ENCODE data around the gene BICD2. TPM values are rescaled to one million over a fixed set of nuclear protein-coding genes. Genes with fewer than 3 reads are reported as not detected.

BICD2 gene
- total RNA-seq, 1 donor from 2014 or later, result 48.2 TPM

DNA sequence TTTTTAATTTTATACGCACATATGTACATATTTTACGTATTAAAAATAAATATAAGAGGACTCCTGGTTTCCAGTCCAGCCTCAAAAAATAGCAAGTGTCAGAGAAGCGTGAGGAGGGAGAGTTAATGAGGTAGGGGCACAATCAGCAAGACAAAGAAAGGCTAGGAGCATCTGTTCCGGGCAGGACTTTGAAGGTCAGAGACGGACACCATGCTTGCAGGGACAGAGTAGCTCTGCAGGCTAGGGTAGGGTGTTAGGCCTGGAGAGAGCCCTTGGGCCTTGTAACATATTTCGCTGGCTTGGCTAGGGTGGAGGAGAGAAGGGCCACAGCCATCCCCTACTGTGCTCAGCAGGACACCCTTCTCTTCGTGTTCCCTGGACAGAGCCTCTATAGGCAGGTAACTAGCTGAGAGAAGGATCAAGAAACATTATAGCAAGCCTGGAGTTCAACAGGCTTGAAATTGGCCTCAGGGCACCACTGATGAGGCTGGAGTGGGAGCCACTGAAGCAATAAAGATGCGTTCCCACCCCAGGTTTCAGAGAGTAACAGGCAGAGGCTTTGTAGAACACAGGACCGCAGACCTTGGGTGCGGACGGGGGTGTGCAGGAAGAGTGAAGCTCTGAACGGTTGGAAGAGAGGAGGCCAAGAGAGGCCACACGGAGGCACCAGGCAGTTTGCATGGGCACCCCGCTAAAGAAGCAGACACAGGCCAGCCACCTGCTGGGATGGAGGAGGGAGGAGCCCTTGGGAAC lies 85.0 kb downstream of the BICD2 start:
- Mint-ChIP-seq H3K27ac (ENCODE audit: unreplicated experiment) (peak overlapping the region; percentile 26), H3K4me3 (ENCODE audit: unreplicated experiment) (peak overlapping the region; percentile 23), H3K9me3 (ENCODE audit: unreplicated experiment) (no peaks in the 10 kb centered on the region), H3K27me3 (ENCODE audit: low read depth, unreplicated experiment) (no peaks in the 10 kb centered on the region), H3K36me3 (ENCODE audit: low read depth, unreplicated experiment) (no peaks in the 10 kb centered on the region), H3K4me1 (ENCODE audit: low read depth, unreplicated experiment) (no peaks in the 10 kb centered on the region)
- Histone ChIP-seq H4K20me1 (ENCODE audit: insufficient read depth, low read length) (no peaks in the 10 kb centered on the region), H3K9me3 (ENCODE audit: insufficient read depth, low read depth, low read length) (no peaks in the 10 kb centered on the region), H3K27ac (ENCODE audit: low read depth, low read length) (no peak overlapping the region), H3K4me3 (ENCODE audit: insufficient read depth, low read depth, low read length) (no peak overlapping the region), H3K4me2 (ENCODE audit: low read length) (no peak overlapping the region), H3K36me3 (ENCODE audit: insufficient read depth, low read length) (no peaks in the 10 kb centered on the region), H3K9ac (ENCODE audit: low read length) (no peak overlapping the region), H3K27me3 (ENCODE audit: insufficient read depth, low read length) (no peaks in the 10 kb centered on the region), H2AFZ (ENCODE audit: low read depth, low read length) (no peak overlapping the region), H3K4me1 (ENCODE audit: insufficient read depth, low read length) (no peaks in the 10 kb centered on the region), H3K79me2 (ENCODE audit: insufficient read depth, low read length) (no peaks in the 10 kb centered on the region)
- no peak for DNase-seq (ENCODE audit: low read depth)
- TF ChIP-seq EZH2 (IDR thresholded peaks at IDR 0.05; ENCODE audit: insufficient read depth, low read length), result no peak
- no peak for TF ChIP-seq CTCF (IDR thresholded peaks at IDR 0.05; ENCODE audit: insufficient read depth, low read depth, low read length)
- no peak for FAIRE-seq

- FAIRE-seq (no peak), DNase-seq (ENCODE audit: low read depth) (peak; percentile 79)
- Histone ChIP-seq H3K9ac (ENCODE audit: low read length) (peak overlapping the region; percentile 93), H3K27ac (ENCODE audit: low read depth, low read length) (peak overlapping the region; percentile 90), H3K27me3 (ENCODE audit: insufficient read depth, low read length) (no peaks in the 10 kb centered on the region), H3K4me1 (ENCODE audit: insufficient read depth, low read length) (peaks cover 11% of the 10 kb centered on the region), H3K4me2 (ENCODE audit: low read length) (peak overlapping the region; percentile 93), H4K20me1 (ENCODE audit: insufficient read depth, low read length) (peaks cover 21% of the 10 kb centered on the region), H3K4me3 (ENCODE audit: insufficient read depth, low read depth, low read length) (peak overlapping the region; percentile 83), H2AFZ (ENCODE audit: low read depth, low read length) (no peak overlapping the region), H3K9me3 (ENCODE audit: insufficient read depth, low read depth, low read length) (no peaks in the 10 kb centered on the region), H3K36me3 (ENCODE audit: insufficient read depth, low read length) (no peaks in the 10 kb centered on the region), H3K79me2 (ENCODE audit: insufficient read depth, low read length) (peaks cover 41% of the 10 kb centered on the region)
- Mint-ChIP-seq H3K27ac (ENCODE audit: unreplicated experiment) (peak overlapping the region; percentile 99), H3K4me3 (ENCODE audit: unreplicated experiment) (peak overlapping the region; percentile 98), H3K9me3 (ENCODE audit: unreplicated experiment) (peaks cover 2% of the 10 kb centered on the region), H3K27me3 (ENCODE audit: low read depth, unreplicated experiment) (no peaks in the 10 kb centered on the region), H3K36me3 (ENCODE audit: low read depth, unreplicated experiment) (peaks cover 1% of the 10 kb centered on the region), H3K4me1 (ENCODE audit: low read depth, unreplicated experiment) (peaks cover 14% of the 10 kb centered on the region)
- TF ChIP-seq EZH2 (IDR thresholded peaks at IDR 0.05; ENCODE audit: insufficient read depth, low read length) (no peak), CTCF (IDR thresholded peaks at IDR 0.05; ENCODE audit: insufficient read depth, low read depth, low read length) (no peak)
Observed at GRCh38 chr9:92671323-92671722, 93.3 kb downstream of the BICD2 start.
